Panc1 (cell line): ENCODE results near the gene GSK3B. TPM values are rescaled to one million over a fixed set of nuclear protein-coding genes. Genes with fewer than 3 reads are reported as not detected.

Experiments
- ATAC-seq: fragments of 200-7000 bp; cut with Tn5 transposase; 2 replicates; pipeline ENCODE4 v1.9.1; 2020; ENCODE audit warnings: mild to moderate bottlenecking, moderate library complexity
- BruUV-seq: library from RNA; stranded (reverse); fragments of 400-500 nt; replicated peaks from 2 replicates; lab custom pipeline; 2021; lab: Mats Ljungman, UMichigan
- CTCF ChIA-PET: fragments of 300-600 bp; sonication (Branson Sonifier 250); formaldehyde crosslinking; loops from one replicate; lab custom pipeline; 2022; ENCODE audit warnings: antibody characterized with exemption; lab: Charles Lee
- POLR2A ChIA-PET: fragments of 300-600 bp; sonication (Branson Sonifier 250); formaldehyde crosslinking; loops from one replicate; lab custom pipeline; 2022; ENCODE audit warnings: antibody characterized with exemption; lab: Charles Lee
- DNase-seq: peaks from one replicate; pipeline ENCODE4 v3.0.0-alpha.2; 2010; ENCODE audit warnings: low read depth, low spot score
- H3K27ac ChIP-seq: 2 replicates; pipeline ENCODE4 v1.5.1; 2011; ENCODE audit warnings: mild to moderate bottlenecking, low read length, inconsistent platforms
- H3K27me3 ChIP-seq: fragments of 200-500 bp; sonication (Bioruptor generic); 2 replicates; pipeline ENCODE4 v1.6.0; 2014; ENCODE audit warnings: low read length, inconsistent platforms; ENCODE audit not compliant: control insufficient read depth, insufficient read depth
- H3K36me3 ChIP-seq: fragments of 200-500 bp; sonication (Bioruptor generic); 2 replicates; pipeline ENCODE4 v1.5.1; 2014; ENCODE audit warnings: inconsistent platforms, mild to moderate bottlenecking, low read length, moderate library complexity; ENCODE audit not compliant: control insufficient read depth, insufficient read depth
- H3K4me1 ChIP-seq: 2 replicates; pipeline ENCODE4 v1.5.1; 2011; ENCODE audit warnings: inconsistent platforms, mild to moderate bottlenecking, low read length, moderate library complexity; ENCODE audit not compliant: control insufficient read depth, insufficient read depth
- H3K4me3 ChIP-seq, 2 experiments: 2 replicates each; pipeline ENCODE4 v1.5.1; 2011 to 2012; ENCODE audit warnings: low read depth in 2 of 2, low read length in 2 of 2, mild to moderate bottlenecking in 2 of 2, inconsistent platforms in 1 of 2, moderate library complexity in 1 of 2
- H3K9me3 ChIP-seq: fragments of 200-500 bp; sonication (Bioruptor generic); 2 replicates; pipeline ENCODE4 v1.5.1; 2014; ENCODE audit warnings: low read depth, mild to moderate bottlenecking, inconsistent platforms, low read length, moderate library complexity; ENCODE audit not compliant: control insufficient read depth, insufficient read depth
- CTCF ChIP-seq: fragments of 450-650 bp; IDR thresholded peaks from 2 replicates; pipeline ENCODE4 v1.5.1; 2017; ENCODE audit warnings: mild to moderate bottlenecking
- POLR2AphosphoS5 ChIP-seq: IDR thresholded peaks from 2 replicates; pipeline ENCODE4 v1.6.1; 2012; ENCODE audit warnings: mild to moderate bottlenecking, low read depth, low read length, moderate library complexity
- SIN3A ChIP-seq: IDR thresholded peaks from 2 replicates; pipeline ENCODE4 v1.6.1; 2012; ENCODE audit warnings: low read depth, mild to moderate bottlenecking, low read length, moderate library complexity, borderline replicate concordance; ENCODE audit not compliant: insufficient read depth
- TCF7L2 ChIP-seq: IDR thresholded peaks from 2 replicates; pipeline ENCODE4 v1.6.1; 2011; ENCODE audit warnings: mild to moderate bottlenecking, low read depth, low read length, inconsistent platforms
- in situ Hi-C: cut with HindIII; loops from 2 replicates; pipeline ENCODE4 v1.10.0; 2016; ENCODE audit warnings: low sequenced_read_pairs, low pct_unique_long_range_greater_than_20kb
- intact Hi-C: fragments of 100-400 bp; cut with micrococcal nuclease; formaldehyde crosslinking; loops from one replicate; pipeline ENCODE4 v1.10.0; 2022; ENCODE audit not compliant: unreplicated experiment
- total RNA-seq: library from RNA; stranded (reverse); gene quantifications from one replicate; pipeline ENCODE4 v1.2.1, GENCODE V29; 2021; ENCODE audit not compliant: unreplicated experiment
- TF ChIP-seq, protein P1 (sequence below), 2 experiments: IDR thresholded peaks; 2 replicates each; pipeline ENCODE4 v1.6.1; 2011 to 2012; ENCODE audit warnings: low read depth in 2 of 2, control low read depth in 1 of 2, low read length in 1 of 2, mild to moderate bottlenecking in 1 of 2, moderate library complexity in 1 of 2; ENCODE audit not compliant: insufficient read depth in 1 of 2

The GSK3B gene
- total RNA-seq, 1 experiment from 2014 or later, result 35.3 TPM

GRCh38 chr3:120095979-120096426 is 1.8 kb upstream of the GSK3B start:
- BruUV-seq, result TSS peak; percentile 88
- in situ Hi-C loops (no loop called here), intact Hi-C loops (loop anchor here (10.0 kb wide), 1 partner anchor 201 kb away; no protein-coding TSS in a partner anchor)
- Histone ChIP-seq H3K27me3 (no peaks in the 10 kb centered on the region), H3K9me3 (no peaks in the 10 kb centered on the region), H3K27ac (peak overlapping the region; percentile 93), H3K4me3 (peak overlapping the region; percentile 71 to 98), H3K36me3 (peaks cover 4% of the 10 kb centered on the region; the same call in 1 of the 2 replicates), H3K4me1 (no peaks in the 10 kb centered on the region; the same call in 1 of the 2 replicates)
- no peak for TF ChIP-seq CTCF
- TF ChIP-seq POLR2AphosphoS5, result no peak
- TF ChIP-seq SIN3A, result no peak
- no peak for TF ChIP-seq TCF7L2
- TF ChIP-seq, protein P1, sequence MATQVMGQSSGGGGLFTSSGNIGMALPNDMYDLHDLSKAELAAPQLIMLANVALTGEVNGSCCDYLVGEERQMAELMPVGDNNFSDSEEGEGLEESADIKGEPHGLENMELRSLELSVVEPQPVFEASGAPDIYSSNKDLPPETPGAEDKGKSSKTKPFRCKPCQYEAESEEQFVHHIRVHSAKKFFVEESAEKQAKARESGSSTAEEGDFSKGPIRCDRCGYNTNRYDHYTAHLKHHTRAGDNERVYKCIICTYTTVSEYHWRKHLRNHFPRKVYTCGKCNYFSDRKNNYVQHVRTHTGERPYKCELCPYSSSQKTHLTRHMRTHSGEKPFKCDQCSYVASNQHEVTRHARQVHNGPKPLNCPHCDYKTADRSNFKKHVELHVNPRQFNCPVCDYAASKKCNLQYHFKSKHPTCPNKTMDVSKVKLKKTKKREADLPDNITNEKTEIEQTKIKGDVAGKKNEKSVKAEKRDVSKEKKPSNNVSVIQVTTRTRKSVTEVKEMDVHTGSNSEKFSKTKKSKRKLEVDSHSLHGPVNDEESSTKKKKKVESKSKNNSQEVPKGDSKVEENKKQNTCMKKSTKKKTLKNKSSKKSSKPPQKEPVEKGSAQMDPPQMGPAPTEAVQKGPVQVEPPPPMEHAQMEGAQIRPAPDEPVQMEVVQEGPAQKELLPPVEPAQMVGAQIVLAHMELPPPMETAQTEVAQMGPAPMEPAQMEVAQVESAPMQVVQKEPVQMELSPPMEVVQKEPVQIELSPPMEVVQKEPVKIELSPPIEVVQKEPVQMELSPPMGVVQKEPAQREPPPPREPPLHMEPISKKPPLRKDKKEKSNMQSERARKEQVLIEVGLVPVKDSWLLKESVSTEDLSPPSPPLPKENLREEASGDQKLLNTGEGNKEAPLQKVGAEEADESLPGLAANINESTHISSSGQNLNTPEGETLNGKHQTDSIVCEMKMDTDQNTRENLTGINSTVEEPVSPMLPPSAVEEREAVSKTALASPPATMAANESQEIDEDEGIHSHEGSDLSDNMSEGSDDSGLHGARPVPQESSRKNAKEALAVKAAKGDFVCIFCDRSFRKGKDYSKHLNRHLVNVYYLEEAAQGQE (IDR thresholded peaks at IDR 0.05; ENCODE audit: insufficient read depth in 1 of 2, low read depth in 2 of 2, low read length in 1 of 2), result no peak
- ChIA-PET POLR2A (interaction anchor here (0.6 to 1.4 kb wide), 8 partner anchors 18 to 455 kb away, joined by 3 to 5 read pairs (median 3); no protein-coding TSS in a partner anchor), CTCF (no interaction called here)
- DNase-seq (no peak), ATAC-seq (no peak)

GRCh38 chr3:120095226-120095978 is 1.2 kb upstream of the GSK3B start:
- Histone ChIP-seq H3K36me3 (peaks cover 4% of the 10 kb centered on the region; the same call in 1 of the 2 replicates), H3K9me3 (no peaks in the 10 kb centered on the region), H3K27ac (peak overlapping the region; percentile 93), H3K4me3 (peak overlapping the region; percentile 71 to 98), H3K4me1 (peaks cover 2% of the 10 kb centered on the region; the same call in 1 of the 2 replicates), H3K27me3 (no peaks in the 10 kb centered on the region)
- in situ Hi-C loops (no loop called here), intact Hi-C loops (loop anchor here (10.0 kb wide), 1 partner anchor 201 kb away; no protein-coding TSS in a partner anchor)
- DNase-seq (no peak), ATAC-seq (peak; percentile 67)
- ChIA-PET CTCF (no interaction called here), POLR2A (interaction anchor here (0.5 to 1.4 kb wide), 9 partner anchors 10 to 231 kb away, joined by 3 to 6 read pairs (median 3); no protein-coding TSS in a partner anchor)
- TF ChIP-seq SIN3A (no peak), POLR2AphosphoS5 (peak; percentile 80), CTCF (no peak)
- no TSS peak for BruUV-seq
